WI38 (cell line): ENCODE data around the gene TMEM204.

Experiments used
- H3K4me3 ChIP-seq: 2 replicates; pipeline ENCODE4 v1.5.1; 2011; ENCODE audit warnings: low read depth, mild to moderate bottlenecking, control low read depth, low read length
- TF ChIP-seq, protein P1 (sequence below): IDR thresholded peaks from 2 replicates; pipeline ENCODE4 v1.5.1; 2012; ENCODE audit warnings: low read depth, mild to moderate bottlenecking, control low read depth, low read length

Gene TMEM204

DNA sequence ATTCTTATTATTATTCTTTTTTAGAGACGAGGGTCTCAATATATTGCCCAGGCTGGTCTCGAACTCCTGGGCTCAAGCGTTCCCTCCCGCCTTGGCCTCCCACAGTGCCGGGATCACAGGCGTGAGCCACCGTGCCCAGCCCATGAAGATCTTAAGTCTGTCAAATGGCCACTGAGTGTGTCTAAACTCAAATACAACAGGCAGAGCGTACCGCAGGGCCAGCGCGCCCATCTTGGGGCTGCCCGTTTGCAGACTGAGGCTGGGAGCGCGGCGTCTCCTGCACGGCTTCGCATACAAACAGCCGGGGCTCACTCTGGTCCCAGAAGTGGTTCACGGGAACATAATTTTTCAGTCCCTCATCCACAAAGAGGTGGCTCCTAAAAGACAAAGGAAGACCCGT, 30.3 kb downstream of the TMEM204 start:
- TF ChIP-seq, protein P1, sequence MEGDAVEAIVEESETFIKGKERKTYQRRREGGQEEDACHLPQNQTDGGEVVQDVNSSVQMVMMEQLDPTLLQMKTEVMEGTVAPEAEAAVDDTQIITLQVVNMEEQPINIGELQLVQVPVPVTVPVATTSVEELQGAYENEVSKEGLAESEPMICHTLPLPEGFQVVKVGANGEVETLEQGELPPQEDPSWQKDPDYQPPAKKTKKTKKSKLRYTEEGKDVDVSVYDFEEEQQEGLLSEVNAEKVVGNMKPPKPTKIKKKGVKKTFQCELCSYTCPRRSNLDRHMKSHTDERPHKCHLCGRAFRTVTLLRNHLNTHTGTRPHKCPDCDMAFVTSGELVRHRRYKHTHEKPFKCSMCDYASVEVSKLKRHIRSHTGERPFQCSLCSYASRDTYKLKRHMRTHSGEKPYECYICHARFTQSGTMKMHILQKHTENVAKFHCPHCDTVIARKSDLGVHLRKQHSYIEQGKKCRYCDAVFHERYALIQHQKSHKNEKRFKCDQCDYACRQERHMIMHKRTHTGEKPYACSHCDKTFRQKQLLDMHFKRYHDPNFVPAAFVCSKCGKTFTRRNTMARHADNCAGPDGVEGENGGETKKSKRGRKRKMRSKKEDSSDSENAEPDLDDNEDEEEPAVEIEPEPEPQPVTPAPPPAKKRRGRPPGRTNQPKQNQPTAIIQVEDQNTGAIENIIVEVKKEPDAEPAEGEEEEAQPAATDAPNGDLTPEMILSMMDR, result no peak
- no peak overlapping the region for H3K4me3 ChIP-seq

DNA sequence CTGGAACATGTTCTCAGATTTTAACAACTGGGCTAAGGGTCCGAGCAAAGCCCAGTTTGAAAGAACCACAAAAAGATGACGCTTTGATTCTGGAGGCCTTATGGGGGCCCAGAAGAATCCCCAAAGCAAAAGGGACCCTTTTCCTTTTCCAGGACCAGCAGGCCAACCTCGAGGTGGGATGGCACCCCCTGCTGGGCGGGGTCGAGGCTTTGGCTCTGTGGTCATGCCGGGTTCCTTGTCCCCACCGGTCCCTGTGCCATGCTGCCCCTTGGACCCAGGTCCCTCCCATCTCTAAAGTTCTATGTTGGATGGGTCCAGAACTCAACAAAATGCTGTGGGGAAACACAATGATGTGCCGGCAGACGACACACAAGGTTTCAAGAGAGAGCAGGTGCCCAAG, 30.9 kb downstream of the TMEM204 start:
- H3K4me3 ChIP-seq, result no peak overlapping the region
- TF ChIP-seq, protein P1, result no peak

DNA sequence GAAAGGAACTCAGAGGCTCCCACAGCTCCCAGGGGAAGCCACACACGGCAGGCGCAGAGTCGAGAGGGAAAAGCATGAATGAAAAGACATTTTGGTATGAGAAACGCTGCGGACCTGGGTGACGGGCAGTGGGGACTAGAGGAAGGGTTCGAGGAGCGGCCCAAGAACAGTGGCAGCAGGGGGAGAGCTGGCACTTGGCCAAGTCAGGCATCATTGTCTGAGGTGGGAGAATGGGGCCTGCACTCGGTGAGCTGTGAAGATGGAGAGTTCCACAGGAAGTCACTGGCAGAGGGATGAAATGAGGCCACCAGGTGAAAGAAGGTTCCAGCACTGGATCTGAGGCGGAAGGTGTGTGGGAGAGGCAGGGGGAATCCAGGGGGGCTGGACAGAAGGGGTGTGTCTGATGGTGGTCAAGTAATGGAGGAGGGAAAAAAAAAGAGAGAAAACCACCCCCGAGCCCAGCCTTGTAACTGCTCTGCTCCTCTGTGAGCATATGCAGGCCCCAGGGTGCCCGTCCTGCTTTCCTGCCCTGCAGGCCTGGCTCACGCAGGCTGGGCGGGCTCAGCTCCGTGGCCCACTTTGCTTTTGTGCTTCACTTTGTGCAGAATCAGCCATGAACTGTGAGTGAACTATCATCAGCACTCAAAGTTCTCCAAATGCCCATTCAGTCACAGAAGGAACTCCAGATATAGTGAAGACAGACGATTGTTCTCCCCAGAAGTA, 31.8 kb downstream of the TMEM204 start:
- H3K4me3 ChIP-seq, result no peak overlapping the region
- TF ChIP-seq, protein P1, result no peak

DNA sequence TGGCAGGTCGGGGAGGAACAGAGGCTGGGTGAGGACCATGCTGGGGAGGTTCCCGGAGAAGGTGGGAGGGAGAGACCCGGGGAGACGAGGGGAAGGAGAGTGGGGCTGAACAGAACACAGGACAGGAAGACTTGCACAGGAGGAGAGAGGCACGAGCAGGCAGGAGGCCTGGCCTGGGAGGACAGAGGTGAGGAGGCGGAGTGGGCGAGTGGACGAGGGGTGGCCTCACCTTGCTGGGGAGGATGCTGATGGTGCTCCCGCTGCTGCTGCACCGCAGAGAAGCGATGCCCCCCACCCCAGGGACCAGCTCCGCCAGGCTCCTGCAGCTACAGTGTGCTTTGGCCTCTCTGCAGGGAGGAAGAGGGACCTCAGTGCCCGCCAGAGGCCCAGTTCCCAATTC, 34.5 kb downstream of the TMEM204 start:
- TF ChIP-seq, protein P1, result no peak
- no peak overlapping the region for H3K4me3 ChIP-seq

DNA sequence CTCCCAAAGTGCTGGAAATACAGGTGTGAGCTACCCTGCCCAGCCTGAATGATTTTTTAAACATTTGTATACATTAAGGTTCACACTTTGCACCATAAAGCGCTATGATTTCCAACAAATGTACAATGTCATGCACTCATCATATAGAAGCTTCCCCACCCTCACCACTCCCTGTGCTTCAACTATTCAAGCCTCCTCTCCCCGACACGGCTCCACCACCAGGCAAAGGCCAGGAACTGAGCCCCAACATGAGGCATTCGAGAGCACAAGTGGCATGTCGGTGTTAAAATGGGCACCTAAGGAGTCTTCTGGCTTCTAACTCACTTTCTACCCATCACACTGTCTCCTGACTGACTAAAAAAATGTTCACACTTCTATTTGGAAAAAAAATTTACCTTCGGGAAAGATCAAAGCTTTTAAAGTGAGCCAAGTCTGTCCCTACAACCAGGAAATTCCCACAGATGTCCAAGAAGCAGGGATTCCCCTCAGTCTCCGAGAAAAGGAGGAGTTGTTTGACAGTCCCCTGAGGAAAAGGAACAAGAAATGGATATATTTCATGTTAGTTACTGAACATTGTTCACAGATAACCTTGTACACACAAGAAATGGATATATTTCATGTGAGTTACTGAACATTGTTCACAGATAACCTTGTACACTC, 37.7 kb downstream of the TMEM204 start:
- no peak overlapping the region for H3K4me3 ChIP-seq
- TF ChIP-seq, protein P1, result no peak

DNA sequence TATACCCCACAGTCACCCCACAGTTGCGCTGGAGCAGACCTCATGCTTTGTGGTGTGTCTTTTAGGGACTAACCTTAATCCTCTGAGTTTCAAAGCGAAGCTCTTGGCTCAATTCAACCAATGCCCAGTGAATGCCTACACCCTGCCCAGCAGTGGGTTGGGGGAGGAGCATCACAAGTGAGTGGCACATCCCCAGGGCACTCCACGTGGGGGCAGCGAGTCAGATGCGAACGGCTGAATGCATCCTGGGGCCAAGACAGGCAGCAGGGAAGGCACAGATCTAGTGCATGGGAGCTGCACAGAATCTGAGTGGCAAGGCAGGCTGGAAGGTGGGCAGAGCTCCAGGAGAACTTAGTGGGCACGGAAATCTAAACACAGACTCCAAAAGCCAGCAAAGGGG, 39.2 kb downstream of the TMEM204 start:
- H3K4me3 ChIP-seq, result no peak overlapping the region
- TF ChIP-seq, protein P1, result no peak

DNA sequence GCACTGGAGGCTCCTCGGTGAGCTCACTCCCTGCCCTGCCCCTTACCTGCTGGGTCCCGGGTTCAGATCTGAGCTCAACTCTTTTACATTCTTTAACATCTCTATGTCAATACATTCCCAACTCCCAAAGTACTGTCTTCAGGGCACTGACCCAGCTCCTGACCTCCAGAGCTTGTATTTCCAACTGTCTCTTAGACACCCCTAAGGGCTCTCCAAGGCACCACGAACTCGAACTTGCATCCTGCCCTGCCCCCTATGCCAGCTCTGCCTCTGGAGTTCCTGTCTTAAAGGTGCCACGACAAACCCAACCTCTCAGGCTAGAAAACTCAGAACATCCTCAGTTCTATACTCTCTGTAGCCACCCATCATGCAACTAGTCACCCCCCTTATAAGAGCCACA, 39.8 kb downstream of the TMEM204 start:
- TF ChIP-seq, protein P1, result no peak
- H3K4me3 ChIP-seq, result no peak overlapping the region
